ENCODE measurements around the gene SLIT3.

SLIT3 gene

GRCh38 chr5:169258372-169259000, 42.5 kb downstream of the SLIT3 start:
- no peak overlapping the region for H3K4me3 ChIP-seq (ENCODE audit: low read depth, low read length)
- H2AFZ ChIP-seq, result no peak overlapping the region
- H3K9me3 ChIP-seq (ENCODE audit: control insufficient read depth, low read length), result no peaks in the 10 kb centered on the region
- H3K27ac ChIP-seq, result no peak overlapping the region
- H3K27me3 ChIP-seq (ENCODE audit: control insufficient read depth, insufficient read depth, low read length), result no peaks in the 10 kb centered on the region
- H3K9ac ChIP-seq, result no peak overlapping the region
- no peaks in the 10 kb centered on the region for H3K36me3 ChIP-seq (ENCODE audit: control insufficient read depth, insufficient read depth, low read length)
- H3K79me2 ChIP-seq, result peaks cover 60% of the 10 kb centered on the region
- TF ChIP-seq CTCF (IDR thresholded peaks at IDR 0.05), result no peak
- peaks cover 14% of the 10 kb centered on the region for H3K4me1 ChIP-seq
- no peak overlapping the region for H3K4me2 ChIP-seq (ENCODE audit: low read length)

- H3K79me2 ChIP-seq, result peaks cover 43% of the 10 kb centered on the region
- no peak overlapping the region for H2AFZ ChIP-seq
- no peaks in the 10 kb centered on the region for H3K9me3 ChIP-seq (ENCODE audit: control insufficient read depth, low read length)
- no peak for TF ChIP-seq CTCF (IDR thresholded peaks at IDR 0.05)
- no peaks in the 10 kb centered on the region for H3K36me3 ChIP-seq (ENCODE audit: control insufficient read depth, insufficient read depth, low read length)
- H3K4me3 ChIP-seq (ENCODE audit: low read depth, low read length), result no peak overlapping the region
- no peak overlapping the region for H3K9ac ChIP-seq
- H3K27ac ChIP-seq, result no peak overlapping the region
- H3K27me3 ChIP-seq (ENCODE audit: control insufficient read depth, insufficient read depth, low read length), result no peaks in the 10 kb centered on the region
- no peak overlapping the region for H3K4me2 ChIP-seq (ENCODE audit: low read length)
- peaks cover 24% of the 10 kb centered on the region for H3K4me1 ChIP-seq
These were observed 44.7 kb downstream of the SLIT3 start for GRCh38 chr5:169256191-169256590.

- H3K79me2 ChIP-seq, result peaks cover 31% of the 10 kb centered on the region
- no peak overlapping the region for H3K27ac ChIP-seq
- no peak for TF ChIP-seq CTCF (IDR thresholded peaks at IDR 0.05)
- no peak overlapping the region for H3K9ac ChIP-seq
- H3K4me1 ChIP-seq, result peaks cover 29% of the 10 kb centered on the region
- no peaks in the 10 kb centered on the region for H3K27me3 ChIP-seq (ENCODE audit: control insufficient read depth, insufficient read depth, low read length)
- H3K4me2 ChIP-seq (ENCODE audit: low read length), result no peak overlapping the region
- no peak overlapping the region for H3K4me3 ChIP-seq (ENCODE audit: low read depth, low read length)
- no peaks in the 10 kb centered on the region for H3K9me3 ChIP-seq (ENCODE audit: control insufficient read depth, low read length)
- no peaks in the 10 kb centered on the region for H3K36me3 ChIP-seq (ENCODE audit: control insufficient read depth, insufficient read depth, low read length)
- no peak overlapping the region for H2AFZ ChIP-seq
These were observed 47.9 kb downstream of the SLIT3 start for GRCh38 chr5:169253071-169253470.

GRCh38 chr5:169251333-169252084, 49.4 kb downstream of the SLIT3 start:
- Histone ChIP-seq H3K79me2 (peaks cover 21% of the 10 kb centered on the region), H3K4me3 (ENCODE audit: low read depth, low read length) (no peak overlapping the region), H3K36me3 (ENCODE audit: control insufficient read depth, insufficient read depth, low read length) (no peaks in the 10 kb centered on the region), H3K27me3 (ENCODE audit: control insufficient read depth, insufficient read depth, low read length) (no peaks in the 10 kb centered on the region), H2AFZ (no peak overlapping the region), H3K27ac (peak overlapping the region; percentile 51), H3K9ac (no peak overlapping the region), H3K9me3 (ENCODE audit: control insufficient read depth, low read length) (no peaks in the 10 kb centered on the region), H3K4me1 (peaks cover 29% of the 10 kb centered on the region), H3K4me2 (ENCODE audit: low read length) (peak overlapping the region; percentile 28)
- TF ChIP-seq CTCF (IDR thresholded peaks at IDR 0.05), result no peak
